COLO668 (cell line): Measurements from ENCODE around the gene UNC93B1.
"Not testable (repeated sequence)": the region's sequence is repeated elsewhere in the genome, so short reads cannot be mapped to it uniquely, and the experiment has no call there.

Experiments used
- DNase-seq: peaks from one replicate; lab custom pipeline; 2025; ENCODE audit not compliant: unreplicated experiment; lab: John Stamatoyannopoulos, UW

The UNC93B1 gene

GRCh38 chr11:67994387-67994786 is 9.5 kb downstream of the UNC93B1 start:
- not testable (repeated sequence) for DNase-seq

- peak; percentile 81 for DNase-seq
Observed at GRCh38 chr11:67993821-67994220, 10.1 kb downstream of the UNC93B1 start.

- not testable (repeated sequence) for DNase-seq
Observed at GRCh38 chr11:67991347-67992121, 12.4 kb downstream of the UNC93B1 start.

GRCh38 chr11:67990546-67991346 is 13.2 kb downstream of the UNC93B1 start:
- not testable (repeated sequence) for DNase-seq

GRCh38 chr11:67985302-67985701 is 18.6 kb downstream of the UNC93B1 start:
- not testable (repeated sequence) for DNase-seq

- DNase-seq, result no peak
Observed at GRCh38 chr11:67983951-67984350, 19.9 kb downstream of the UNC93B1 start.

GRCh38 chr11:67982255-67982857 is 21.5 kb downstream of the UNC93B1 start:
- DNase-seq, result not testable (repeated sequence)

GRCh38 chr11:67981226-67981625 is 22.7 kb downstream of the UNC93B1 start:
- DNase-seq, result not testable (repeated sequence)

GRCh38 chr11:67978766-67979418 is 25.0 kb downstream of the UNC93B1 start:
- DNase-seq, result peak; percentile 45

- not testable (repeated sequence) for DNase-seq
Observed at GRCh38 chr11:67974746-67975145, 29.2 kb downstream of the UNC93B1 start.

- not testable (repeated sequence) for DNase-seq
Observed at GRCh38 chr11:67965830-67966348, 38.0 kb downstream of the UNC93B1 start.

GRCh38 chr11:67964746-67965145 is 39.2 kb downstream of the UNC93B1 start:
- not testable (repeated sequence) for DNase-seq

- not testable (repeated sequence) for DNase-seq
Observed at GRCh38 chr11:67963879-67964278, 40.0 kb downstream of the UNC93B1 start.

- DNase-seq, result not testable (repeated sequence)
Observed at GRCh38 chr11:67963217-67963616, 40.7 kb downstream of the UNC93B1 start.

- DNase-seq, result not testable (repeated sequence)
Observed at GRCh38 chr11:67956236-67956635, 47.7 kb downstream of the UNC93B1 start.

- peak; percentile 76 for DNase-seq
Observed at GRCh38 chr11:67955461-67956007, 48.4 kb downstream of the UNC93B1 start.

GRCh38 chr11:67954971-67955370 is 48.9 kb downstream of the UNC93B1 start:
- peak; percentile 32 for DNase-seq

- DNase-seq, result not testable (repeated sequence)
Observed at GRCh38 chr11:67954251-67954650, 49.6 kb downstream of the UNC93B1 start.

- DNase-seq, result not testable (repeated sequence)
Observed at GRCh38 chr11:67950705-67951104, 53.2 kb downstream of the UNC93B1 start.

GRCh38 chr11:67947785-67948184 is 56.1 kb downstream of the UNC93B1 start:
- DNase-seq, result not testable (repeated sequence)
